ENCODE measurements around the gene C1QL1. TPM values are rescaled to one million over a fixed set of nuclear protein-coding genes. Genes with fewer than 3 reads are reported as not detected.

Gene C1QL1
- total RNA-seq, result 0.11 and 0.20 TPM in 2 replicates

DNA sequence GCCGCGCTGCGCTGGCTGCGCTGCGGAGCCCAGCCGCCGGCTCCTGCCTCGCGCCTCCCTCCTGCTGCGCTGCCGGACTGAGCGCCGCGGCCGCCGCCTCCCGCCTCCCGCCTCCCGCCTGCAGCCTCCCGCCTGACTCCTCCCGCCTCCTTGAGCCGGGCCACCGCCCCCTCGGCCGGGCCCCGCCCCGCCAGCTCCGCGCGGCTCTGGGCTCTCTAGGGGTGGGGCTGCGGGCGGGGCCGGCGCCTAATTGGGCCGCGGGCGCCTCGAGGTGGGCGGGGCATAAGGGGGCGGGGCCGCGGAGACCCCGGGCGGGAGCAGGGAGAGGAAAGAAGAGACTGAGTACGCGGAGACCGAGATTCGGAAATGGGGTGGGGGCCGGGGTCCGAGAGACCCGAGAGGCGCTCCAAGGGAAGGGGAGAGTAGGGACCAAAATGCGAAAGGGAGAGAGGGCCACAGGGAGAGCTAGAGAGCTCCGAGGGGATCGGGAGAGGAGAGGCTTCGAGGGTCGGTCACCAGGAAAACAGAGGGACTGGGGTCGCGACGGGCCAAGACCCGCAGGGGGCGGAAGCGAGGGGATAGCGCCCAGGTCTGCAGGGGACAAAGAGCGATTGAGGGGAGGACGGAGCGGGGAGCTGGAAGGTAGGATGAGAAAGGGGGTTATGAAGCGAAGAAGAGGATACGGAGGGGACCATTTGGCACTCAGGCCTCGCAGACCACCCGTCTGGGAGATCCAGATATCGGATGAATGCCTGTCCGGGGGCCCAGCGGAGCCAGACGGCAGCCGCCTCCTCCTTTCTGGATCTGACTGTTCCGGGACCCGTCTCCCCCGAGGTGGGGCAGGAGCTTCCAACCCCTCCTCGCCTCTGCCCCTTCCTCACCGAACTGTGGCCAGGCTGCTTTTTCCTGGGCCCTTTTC is at the start of gene C1QL1:
Gene C1QL1, minus strand, starts transcription at position 79 of the 919 bp plus-strand sequence. CDS start 255 bp downstream, outside the sequence.
- DNase-seq (ENCODE audit: low read depth, low spot score), result peak; percentile 48

DNA sequence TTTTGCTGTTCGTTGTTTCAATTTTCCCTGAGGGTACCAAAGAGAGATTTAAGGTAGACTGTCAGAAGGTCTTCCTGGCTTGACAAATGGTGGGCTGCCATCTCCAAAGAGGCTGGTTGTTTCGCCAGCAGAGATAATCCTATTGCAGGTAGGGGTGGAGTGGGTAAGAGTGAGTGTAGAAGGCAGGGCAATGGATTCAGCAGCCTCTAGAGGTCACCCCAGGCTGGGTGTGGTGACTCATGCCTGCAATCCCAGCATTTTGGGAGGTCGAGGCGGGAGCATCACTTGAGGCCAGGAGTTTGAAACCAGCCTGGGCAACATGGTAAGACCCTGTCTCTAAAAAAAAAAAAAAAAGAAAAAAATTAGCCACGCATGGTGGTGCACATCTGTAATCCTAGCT is 48.7 kb upstream of the C1QL1 start:
- no peak for DNase-seq (ENCODE audit: low read depth, low spot score)

DNA sequence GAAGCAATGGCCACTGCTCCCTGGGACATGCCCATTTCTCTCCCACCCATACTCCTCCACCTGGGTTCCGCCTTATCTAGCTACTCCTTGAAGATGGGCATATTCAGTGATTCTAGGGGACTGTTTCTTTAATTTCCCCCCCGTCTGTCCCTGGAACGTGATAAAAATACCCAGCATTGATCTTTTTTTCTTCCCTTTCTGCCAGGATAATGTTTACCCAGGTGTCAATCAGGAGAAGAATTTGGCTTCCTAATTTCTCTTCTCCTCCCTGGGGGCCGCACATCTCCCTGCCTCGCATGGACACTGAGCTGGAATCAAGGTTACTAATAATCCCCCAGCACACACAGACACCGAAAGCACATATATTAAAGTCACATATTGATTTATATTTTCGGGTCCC is 48.1 kb upstream of the C1QL1 start:
- DNase-seq (ENCODE audit: low read depth, low spot score), result no peak

DNA sequence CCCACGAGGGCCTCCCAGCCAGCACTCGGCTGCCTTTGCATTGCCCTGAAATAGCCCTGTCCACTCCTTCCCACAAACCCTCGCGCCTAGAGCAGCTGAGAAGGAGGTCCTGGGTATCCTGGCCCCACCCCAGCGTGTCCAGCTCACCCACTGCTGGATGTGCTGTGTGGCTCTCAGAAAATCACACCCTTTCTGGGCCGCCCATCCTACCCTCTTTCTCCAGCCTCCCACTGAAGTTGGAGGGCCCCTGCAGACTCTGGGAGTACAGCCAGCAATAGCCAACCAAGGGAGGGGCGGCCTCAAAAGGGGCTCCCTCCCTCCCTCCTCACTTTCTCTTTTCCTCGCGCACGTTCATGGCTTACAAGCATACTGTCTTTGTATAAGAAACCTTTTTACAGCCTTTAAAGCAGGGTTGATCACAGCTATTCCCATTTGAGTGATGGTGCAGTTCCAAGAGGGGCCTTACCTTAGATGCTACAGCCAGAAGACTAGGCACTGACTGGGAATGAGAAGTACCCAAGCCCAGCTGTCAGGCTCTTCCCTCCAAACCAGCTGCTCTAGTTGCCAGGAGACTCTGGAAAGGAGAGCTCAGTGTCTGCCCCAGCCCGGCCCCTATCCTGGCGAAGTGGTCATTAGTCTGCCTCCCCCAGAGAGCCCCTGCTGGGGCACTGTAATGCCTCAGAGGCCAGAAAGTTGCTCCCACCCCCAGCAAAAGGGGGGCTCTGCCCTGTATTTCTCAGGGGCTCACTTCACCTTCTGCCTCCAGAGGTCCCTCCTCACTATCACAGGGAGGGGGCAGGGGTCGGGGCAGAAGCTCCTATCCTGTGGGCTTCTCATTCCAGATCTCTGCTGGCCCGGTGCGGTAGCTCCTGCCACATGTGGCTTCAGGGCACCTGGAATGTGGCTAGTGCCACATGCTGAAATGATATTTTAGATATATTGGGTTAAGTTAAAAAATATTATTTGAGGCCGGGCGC is 45.2 kb upstream of the C1QL1 start:
- no peak for DNase-seq (ENCODE audit: low read depth, low spot score)

DNA sequence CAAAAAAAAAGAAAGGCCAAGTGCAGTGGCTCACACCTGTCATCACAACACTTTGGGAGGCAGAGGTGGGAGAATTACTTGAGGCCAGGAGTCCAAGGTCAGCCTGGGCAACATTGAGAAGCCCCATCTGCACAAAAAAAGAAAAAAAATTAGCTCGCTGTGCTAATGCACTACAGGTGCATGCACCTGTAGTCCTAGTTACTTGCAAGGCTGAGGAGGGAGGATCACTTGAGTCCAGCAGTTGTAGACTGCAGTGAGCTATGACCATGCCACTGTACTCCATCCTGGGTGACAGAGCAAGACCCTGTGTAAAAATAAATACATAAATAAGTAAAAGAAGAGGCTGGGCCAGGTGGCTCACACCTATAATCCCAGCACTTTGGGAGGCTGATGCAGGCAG is 43.7 kb upstream of the C1QL1 start:
- no peak for DNase-seq (ENCODE audit: low read depth, low spot score)

DNA sequence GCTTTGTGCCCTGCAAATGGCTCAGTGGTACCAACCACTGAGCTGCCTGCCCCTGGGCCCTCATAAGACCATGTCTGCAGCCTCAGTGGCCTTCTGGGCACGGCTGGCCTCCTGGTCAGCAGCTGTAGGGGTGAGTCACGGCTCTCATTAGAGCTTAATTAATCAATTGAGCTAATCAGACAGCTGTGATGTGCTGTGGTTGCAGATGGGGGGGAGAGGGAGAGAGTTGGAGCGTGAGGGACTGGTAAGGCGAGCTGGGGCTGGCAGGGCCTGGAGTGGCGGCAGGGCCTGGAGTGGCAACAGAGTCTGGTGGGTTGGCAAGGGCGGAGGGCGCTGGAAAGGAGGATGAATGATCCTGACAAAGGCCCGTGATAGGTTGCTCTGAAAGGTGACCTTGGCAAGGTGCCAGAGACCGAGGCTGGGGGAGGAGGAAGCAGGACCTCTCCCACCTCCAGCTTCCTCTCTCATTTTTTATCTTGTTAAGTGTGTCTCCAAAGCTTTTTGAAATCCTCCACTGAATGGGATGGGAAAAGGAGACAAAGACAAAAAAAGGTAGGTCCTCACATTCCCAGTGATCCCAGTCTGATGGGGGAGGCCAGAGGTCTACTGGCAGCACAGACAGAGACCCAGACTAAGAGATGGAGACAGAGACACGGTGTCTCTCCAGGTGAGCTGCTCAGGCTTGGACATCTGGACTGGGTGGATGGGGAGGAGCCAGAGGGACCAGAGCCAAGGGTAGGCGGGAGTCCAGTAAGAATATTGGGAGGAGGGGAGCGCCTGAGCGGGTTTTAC is 41.8 kb upstream of the C1QL1 start:
- DNase-seq (ENCODE audit: low read depth, low spot score), result no peak

DNA sequence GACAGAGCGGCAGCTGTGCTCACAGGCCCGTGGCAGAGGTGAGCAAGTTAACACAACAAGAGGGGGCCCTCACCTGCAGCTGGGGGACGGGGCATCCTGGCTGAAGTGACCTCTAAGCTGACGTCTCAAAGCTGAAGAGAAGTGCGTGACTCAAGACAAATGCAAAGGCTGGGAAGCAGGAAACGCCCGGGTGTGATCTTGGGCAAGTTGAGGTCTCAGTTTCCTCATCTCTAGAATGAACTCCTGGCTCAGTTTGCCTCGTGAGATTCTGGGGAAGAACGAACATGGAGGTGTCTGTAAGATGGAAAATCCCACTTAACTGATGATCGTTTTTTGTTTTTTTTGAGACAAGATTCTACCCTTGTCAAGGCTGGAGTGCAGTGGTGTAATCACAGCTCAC is 40.1 kb upstream of the C1QL1 start:
- no peak for DNase-seq (ENCODE audit: low read depth, low spot score)

DNA sequence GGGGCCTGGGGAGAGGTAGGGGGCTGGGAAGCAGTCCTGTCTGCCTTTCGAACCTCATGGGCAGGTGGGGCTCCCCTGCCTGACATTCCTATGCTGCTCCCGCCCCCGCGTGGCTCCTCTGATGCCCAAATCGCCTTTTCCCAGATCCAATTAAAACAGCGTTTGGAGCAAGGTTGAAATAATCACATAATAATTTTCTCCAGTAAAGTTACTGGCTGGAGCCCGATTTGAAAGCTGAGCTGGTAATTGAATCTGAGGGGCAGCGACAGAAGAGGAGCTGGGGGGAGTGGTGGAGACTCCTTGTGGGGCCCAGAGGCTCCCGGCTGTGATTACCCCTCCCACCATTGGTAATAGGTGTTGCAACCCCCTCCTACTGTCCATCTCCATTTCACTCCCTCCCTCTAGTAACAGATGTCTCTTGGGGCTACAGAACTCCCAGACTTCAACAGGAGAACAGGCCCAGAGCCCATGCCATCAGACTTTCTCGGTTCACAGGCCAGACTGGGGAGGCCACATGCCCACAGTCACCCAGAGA is 38.9 kb upstream of the C1QL1 start:
- DNase-seq (ENCODE audit: low read depth, low spot score), result no peak

DNA sequence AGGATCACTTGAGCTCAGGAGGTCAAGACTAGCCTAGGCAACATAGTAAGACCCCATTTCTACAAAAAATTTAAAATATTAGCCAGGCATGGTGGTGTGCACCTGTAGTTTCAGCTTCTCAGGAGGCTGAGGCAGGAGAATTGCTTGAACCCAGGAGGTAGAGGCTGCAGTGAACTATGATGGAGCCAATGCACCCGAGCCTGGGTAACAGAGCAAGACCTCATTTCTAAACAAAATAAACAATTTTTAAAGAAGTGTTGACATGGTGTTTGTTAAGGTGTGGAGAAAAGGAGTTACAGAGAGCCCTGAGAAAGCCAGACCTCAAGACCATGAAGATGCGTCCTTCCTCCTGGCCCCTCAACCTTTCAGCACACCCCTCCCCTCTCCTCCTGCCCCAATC is 37.6 kb upstream of the C1QL1 start:
- DNase-seq (ENCODE audit: low read depth, low spot score), result no peak

DNA sequence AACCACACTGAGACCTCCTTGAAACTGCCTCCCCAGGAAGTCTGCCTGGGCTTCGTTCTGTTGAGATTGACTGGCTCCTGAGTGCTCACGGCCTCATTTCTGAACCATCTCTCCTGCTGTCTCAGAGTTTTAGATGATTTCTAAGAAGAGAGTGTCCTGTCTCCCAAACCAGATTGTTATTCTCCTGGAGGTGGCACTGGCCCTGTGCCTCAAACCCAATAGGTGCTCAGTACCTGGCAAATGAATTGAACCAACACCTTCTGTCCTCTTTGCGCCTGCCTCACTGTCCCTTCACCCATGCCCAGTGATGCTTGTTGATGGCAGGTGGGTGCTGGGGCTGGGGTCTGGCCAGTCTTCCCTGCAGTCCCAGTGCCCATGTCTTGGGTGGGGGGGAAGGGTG is 36.3 kb upstream of the C1QL1 start:
- DNase-seq (ENCODE audit: low read depth, low spot score), result no peak

DNA sequence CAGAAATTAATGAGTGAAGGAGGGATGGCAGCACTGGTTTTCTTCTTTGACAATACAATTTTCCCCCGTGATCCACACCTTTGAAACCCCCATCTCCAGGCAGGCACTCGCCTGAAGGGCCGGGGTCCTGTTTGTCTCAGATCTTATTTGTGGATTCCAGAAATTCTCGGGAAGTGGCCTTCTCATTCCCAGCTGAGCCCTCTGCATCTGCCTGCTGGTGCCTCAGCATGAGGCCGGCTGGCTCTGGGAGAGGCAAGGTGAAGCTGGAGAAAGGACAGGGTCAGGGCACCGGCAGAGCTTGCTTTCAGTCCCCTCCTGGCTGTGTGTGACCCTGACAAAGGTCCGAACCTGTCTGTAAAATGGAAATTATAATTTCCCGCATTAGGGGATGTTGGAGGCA is 35.8 kb upstream of the C1QL1 start:
- no peak for DNase-seq (ENCODE audit: low read depth, low spot score)

DNA sequence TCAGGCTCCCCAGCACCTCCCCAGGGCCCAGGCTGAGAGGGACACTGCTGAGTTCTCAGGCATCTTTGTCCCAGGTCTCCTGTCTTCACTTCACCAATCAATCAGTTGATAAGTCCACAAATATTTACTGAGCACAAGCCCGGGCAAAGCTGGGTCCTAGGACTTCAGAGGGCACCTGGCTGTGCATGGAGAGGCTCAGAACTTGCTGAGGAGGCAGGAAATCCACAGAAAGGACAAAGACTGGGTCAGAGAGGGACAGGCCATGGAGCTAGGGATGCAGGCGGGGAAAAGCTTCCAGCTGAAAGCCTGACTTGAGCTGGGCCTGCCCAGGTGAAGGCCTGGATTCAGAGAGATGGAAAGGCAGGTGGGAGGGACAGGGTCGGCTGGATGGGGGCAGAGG is 33.2 kb upstream of the C1QL1 start:
- no peak for DNase-seq (ENCODE audit: low read depth, low spot score)

DNA sequence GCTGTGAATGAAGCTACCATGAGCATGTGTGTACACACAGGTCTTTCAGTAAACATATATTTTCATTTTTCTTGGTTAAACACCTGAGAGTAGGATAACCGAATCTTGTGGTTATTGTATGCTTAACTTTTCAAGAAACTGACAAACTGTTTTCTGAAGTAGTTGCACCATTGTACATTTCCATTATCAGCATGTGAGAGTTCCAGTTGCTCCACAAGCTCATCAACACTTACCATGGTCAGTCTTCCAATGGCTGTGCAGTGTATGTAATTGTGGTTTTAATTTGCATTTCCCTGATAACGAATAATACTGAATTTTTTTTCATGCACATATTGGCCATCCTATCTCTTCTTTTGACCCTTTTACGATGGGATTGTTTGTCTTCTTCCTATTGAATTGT is 31.3 kb upstream of the C1QL1 start:
- no peak for DNase-seq (ENCODE audit: low read depth, low spot score)

DNA sequence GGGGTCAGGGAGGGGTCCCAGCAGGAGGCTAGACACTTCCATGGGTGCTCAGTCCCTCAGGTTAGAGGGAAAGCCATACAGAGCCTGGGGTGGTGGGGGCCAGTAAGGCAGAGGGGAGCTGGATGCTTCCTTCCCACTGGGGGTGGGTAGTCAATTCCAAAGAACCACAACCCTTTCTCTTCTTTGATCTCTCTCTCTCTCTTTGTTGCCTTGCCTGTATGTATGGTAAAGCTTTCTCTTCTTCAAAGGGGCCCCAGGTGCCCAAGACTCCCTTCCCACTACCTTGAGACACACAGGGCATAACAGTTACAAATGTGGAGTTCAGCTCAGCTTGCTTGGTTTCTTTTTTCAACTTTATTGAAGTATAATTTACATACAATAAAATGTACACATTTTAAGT is 30.5 kb upstream of the C1QL1 start:
- DNase-seq (ENCODE audit: low read depth, low spot score), result no peak

DNA sequence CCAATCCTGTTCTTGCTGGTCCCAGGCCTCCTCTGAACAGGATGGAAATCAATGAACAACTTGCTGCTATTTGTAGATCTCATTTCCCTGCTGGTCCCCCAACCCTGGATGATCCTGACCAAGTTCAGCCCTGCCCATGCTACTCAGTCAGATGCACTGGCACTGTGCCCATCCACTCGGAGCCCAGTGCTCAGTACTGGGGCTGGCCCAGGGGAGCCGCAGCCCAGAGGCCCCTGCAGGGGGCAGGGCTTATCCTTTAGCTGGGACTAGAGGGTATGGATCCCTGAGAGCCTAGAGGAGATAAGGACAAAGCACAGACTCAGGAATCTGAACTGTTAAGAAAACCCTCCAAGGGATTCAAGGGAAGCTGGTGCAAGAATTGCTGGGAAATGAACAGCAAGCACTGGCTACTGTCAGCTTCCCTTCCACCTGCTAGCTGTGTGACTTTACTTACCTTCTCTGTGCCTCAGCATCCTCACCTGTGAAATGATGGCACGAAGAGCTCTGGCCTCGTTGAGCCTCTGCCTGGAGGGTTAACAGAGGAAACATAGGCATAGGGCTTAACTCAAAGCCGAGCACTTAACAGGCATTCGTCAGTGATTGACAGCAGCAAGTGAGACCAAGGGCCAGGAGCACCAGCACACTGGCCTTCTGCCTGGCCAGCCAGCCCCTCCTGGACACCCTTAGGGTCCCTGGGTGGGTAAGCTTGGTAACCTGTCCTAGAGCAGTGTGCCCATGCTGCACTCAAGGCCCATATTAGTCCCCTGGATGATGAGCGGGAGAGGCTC is 29.8 kb upstream of the C1QL1 start:
- no peak for DNase-seq (ENCODE audit: low read depth, low spot score)

DNA sequence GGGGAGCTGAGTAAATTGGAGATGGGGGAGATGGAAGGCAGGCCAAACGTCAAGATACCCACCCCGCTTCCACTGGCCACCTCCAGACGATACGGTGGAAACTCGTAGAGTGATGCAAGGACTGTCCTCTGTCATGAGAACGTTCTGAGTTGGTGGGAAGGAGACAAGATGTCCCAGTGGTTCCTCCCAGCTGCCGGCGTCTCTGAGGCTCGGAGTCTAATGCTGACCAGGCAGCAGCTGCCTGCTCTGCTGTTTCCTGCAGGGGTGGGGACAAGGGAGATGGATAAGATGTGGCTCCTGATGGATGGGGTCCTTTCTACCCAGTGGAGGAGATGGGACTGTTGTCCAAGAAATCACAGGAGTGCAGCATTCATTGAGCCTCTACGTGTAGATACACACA is 28.2 kb upstream of the C1QL1 start:
- DNase-seq (ENCODE audit: low read depth, low spot score), result no peak

DNA sequence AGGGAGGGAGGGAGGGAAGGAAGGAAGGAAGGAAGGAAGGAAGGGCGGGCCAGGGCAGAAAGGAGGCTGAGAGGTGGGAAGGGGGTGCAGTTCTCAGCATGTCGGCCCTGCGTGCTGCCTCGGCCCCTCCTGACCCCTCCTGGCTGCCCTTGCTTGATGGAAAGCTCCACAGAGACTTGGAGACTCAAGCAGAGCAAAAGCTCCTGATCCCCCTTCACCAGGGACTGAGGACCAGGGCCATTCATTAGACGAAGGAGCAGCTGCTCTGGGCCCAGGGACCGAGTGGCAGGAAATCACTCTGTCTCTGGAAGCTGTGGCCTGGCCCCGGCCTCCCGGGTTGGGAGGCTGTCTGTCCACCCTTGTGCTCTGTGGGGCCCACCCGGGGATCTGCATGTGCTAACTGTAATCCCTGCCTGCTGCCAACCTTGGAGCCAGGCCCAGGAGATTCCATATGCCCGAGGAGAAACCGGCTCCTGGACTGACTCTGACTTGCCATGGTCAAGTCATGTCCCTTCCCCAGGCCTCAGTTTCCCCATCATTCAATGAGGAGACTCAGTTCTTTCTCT is 27.4 kb upstream of the C1QL1 start:
- DNase-seq (ENCODE audit: low read depth, low spot score), result no peak

DNA sequence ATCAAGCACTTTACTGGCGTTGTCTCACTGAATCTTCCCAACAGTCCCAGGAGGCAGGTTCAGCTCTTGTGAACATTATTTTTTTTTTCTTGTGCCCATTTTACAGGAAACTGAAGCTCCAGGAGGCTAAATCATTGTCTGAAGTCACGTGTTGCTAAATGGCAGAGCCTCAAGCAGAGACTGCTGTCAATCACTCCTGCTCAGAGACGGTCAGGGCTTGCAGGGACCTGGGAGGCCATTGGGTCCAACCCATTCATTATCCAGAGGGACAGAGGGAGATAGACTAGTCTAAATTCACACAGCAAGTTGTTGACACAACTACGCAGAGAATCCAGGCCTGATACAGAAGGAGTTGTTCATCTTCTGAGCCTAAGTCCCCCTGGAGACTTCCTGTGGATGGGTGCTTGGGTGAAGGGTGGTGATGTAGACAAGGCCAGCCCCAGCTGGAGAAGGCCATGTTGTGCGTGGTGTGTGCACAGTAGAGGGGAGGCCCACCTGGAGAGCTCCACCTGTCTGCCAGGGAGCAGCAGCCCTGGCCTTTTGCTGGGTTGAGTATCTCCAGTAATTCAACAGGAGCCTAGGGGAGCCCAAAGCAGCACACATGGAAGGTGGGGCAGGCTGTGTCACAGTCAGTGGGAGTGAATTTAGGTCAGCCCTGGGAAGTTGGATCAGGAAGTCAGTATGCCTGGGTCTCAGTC is 24.3 kb upstream of the C1QL1 start:
- DNase-seq (ENCODE audit: low read depth, low spot score), result no peak

DNA sequence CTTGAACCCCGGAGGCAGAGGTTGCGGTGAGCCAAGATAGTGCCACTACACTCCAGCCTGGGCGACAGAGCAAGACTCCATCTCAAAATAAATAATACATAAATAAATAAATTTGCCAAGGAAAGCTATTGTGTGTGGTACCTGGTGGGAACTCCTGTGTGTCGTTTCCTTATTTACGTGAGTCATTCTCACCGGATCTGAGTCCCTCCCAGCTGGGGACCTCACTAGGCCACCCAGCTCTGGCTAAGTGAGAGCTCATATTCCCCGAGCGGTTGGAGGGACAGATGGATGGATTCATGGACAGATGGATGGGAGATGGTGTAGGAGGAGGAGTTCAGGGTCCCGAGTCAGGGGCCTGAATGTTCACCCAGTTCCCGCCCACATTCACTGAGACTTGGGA is 22.9 kb upstream of the C1QL1 start:
- DNase-seq (ENCODE audit: low read depth, low spot score), result no peak

All from pulmonary artery endothelial cell (primary cell).